ELF-1 (cell line): Measurements from ENCODE around the gene GAS2.
"Not testable (repeated sequence)": the region's sequence is repeated elsewhere in the genome, so short reads cannot be mapped to it uniquely, and the experiment has no call there.

Experiments
- DNase-seq: peaks from one replicate; pipeline ENCODE4 v3.0.0-alpha.2; 2016; ENCODE audit warnings: low read depth, low spot score

GAS2 gene

DNA sequence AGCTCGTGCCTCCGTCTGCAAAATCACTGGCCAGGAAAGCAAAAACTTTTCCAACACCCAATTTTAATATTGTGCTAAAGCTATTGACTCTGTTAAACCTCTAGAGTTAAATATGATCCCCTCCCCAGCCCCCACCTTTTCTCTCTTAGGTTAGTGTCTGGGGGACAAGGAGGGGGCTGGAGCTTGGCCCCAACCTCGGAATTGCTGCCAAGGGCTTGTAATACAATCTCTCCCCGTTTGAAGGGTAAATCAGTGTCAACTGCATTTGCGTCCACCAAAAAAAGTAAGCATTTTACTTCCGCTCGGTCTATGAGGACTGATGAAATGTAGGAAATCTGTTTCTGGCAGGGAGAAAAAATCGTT, at the start of gene GAS2:
GAS2 (plus strand) TSS at position 287 of the 363 bp plus-strand sequence. CDS start 8,259 bp downstream, outside the sequence.
- no peak for DNase-seq

DNA sequence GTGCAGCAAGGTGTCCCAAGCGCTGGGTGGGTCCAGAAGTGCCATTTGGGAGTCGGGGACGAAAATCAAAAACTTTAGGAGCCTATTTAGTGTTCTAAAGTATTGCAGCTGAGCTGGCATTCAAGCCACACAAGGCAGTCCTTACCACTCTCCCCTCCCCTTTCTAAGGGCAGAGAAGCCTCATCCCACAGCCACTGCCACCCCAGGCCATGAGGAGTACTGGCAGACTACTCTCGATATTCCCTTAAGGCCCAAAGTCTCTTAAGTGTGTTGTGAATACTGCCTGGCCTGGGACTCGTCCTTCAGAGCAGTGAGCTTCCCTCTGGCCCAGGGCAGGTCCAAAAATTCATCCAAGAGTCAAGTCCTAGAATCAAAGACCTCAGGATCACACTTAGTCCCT, 48.5 kb upstream of the GAS2 start:
- no peak for DNase-seq

GRCh38 chr11:22624742-22625447, 41.5 kb upstream of the GAS2 start:
- DNase-seq = peak; percentile 90

- peak; percentile 97 for DNase-seq
Measured at GRCh38 chr11:22625448-22626287, 40.7 kb upstream of the GAS2 start, which contains the start of gene FANCF. TSS of gene FANCF (minus strand) at chr11:22625823. CDS start at chr11:22625810, 13 bp downstream.

DNA sequence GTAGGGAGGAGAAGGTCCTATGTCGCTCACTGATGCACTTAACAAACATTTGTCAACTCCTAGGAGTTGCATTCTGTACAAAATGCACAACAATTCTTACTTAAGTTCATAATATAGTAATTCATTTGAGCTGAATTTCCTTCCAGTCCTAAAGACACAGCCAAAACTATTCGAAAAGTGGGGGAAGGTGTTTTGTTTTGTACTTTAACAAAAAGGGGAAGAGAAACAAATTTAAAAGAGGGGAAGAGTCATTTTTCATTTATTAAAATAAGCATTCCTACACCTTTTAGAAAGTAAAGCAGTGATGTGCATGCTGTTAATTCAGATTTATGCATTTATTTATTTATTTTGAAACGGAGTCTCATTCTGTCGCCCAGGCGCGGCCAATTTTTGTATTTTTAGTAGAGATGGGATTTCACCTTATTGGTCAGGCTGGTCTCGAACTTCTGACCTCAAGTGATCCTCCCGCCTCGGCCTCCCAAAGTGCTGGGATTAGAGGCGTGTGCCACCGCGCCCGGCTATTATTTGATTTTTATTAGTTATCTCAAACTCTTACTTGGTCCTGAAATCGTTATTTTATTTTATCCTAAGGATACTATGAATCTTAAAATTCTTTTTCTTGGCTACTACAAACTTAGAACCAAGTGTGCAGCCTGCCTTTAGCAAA, 39.7 kb upstream of the GAS2 start:
- DNase-seq = no peak

GRCh38 chr11:22627421-22627820, 39.0 kb upstream of the GAS2 start:
- DNase-seq = no peak

DNA sequence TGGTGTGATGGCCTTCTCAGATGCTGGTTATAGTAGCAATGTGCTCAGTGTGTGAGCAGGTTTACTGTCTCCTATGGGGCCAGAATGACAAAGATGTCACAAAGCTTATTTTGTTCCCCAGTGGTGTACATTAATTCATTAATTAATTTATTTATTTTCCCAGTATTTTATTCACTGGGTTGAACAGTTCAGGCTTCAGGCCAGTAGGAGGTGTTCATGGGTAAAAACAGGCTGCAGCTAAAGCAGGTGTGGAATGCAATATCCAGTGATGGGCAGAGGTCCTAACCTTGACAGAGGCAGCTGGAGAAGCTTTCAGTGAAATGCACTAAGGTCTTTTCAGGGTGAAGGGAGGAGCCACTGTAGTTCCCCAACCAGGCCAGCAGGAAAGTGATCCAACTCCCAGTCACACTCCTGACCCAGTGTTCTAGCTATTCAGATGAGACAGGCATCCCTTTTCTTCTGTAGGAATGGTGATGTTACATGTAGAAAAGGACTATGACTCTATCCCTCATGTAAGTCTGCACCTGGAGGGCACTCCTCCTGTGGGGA, 33.0 kb upstream of the GAS2 start:
- no peak for DNase-seq

DNA sequence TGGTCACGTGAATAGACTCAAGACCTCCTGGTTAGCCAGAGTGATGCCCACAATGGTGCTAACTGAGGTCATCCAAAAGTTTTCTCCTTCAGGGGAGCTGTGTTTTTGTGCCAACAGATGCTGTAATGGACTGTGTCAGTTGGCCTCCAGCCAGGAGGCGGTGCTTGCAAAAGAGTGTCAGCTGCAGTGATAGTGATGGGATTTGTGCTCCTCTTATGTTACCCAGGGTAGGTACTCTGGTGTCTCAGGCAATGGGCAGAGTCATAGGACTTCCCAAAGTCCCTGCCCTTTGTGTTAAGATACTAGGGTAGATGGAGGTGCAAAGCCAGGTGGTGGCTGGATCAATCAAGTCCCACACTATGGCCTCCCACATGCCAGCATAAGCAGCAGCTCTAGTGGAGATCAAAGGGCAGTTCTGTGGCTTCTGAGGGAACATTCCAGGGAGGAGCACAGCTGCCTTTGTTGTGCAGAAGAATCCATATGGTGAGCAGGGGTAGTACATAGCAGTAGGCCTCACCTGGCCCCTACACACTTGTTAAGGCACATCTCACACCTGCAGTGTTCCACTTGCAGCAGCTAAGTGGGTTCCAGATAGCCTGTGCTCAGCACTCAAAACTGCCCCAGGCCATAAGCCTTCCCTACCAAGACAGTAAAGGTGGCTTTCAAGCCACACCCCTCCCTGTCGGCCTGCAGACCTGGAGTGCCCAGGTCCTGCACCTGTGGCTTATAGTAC, 31.3 kb upstream of the GAS2 start:
- peak; percentile 74 for DNase-seq

DNA sequence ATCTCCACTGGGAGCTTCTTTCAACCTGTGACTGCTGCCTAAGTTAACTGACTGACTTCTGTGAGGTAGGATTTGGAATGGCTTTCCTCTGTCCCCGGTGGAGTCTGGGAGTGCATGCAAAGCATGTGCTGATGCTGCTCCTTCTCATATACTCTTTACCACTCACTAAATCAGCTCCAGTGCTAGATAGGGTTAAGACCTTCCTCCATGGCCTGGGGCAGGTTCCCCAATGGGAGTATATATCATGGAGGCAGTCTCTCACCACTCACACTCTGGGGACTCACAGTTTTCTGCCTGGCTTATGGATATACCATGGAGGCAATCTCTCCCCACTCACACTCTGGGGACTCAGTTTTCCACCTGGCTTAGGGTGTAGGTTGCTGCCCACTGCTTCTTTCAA, 30.7 kb upstream of the GAS2 start:
- no peak for DNase-seq

DNA sequence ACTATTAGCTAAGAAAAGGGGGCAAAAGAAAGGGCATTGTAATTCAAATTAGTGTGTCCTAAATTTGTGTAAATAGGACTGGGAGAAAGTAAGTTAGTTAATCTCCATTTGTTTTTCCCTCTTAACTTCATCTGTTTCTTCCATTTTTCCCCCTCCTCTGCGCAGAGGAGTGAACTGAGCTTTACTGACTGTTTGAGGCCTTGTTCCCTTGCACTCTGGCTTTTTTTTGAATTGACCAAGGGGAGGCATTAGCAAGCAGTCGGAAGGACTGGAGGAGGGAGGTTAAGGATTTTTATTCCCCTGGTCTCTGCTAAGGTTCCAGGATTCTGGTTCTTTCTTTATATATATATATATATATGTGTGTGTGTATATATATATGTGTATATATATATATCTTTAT, 25.5 kb upstream of the GAS2 start:
- peak; percentile 23 for DNase-seq

DNA sequence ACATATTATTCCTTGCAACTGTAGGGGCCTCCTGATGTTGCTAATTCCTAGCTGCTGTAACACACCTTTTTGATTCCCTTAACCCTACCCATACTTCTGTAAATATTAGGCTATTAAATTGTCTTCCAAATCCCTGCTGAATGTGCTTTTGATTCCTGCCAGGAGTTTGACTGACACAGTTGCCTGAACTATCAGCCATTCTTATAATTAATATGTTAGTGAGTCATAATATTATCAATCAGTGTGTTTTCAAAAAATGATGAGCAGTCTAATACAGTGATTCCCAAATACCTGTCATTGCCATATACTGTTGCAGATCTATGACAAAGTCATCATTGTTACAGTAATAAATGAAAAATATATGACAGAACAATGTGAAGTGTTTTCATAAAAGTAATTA, 24.9 kb upstream of the GAS2 start:
- no peak for DNase-seq

DNA sequence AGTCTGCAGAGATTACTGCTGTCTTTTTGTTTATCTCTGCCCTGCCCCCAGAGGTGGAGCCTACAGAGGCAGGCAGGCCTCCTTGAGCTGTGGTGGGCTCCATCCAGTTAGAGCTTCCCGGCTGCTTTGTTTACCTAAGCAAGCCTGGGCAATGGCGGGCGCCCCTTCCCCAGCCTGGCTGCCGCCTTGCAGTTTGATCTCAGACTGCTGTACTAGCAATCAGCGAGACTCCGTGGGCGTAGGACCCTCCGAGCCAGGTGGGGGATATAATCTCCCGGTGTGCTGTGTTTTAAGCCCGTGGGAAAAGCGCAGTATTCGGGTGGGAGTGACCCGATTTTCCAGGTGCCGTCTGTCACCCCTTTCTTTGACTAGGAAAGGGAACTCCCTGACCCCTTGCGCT, 14.1 kb upstream of the GAS2 start:
- DNase-seq = not testable (repeated sequence)

- DNase-seq = no peak
Measured at GRCh38 chr11:22656130-22656529, 10.3 kb upstream of the GAS2 start.

DNA sequence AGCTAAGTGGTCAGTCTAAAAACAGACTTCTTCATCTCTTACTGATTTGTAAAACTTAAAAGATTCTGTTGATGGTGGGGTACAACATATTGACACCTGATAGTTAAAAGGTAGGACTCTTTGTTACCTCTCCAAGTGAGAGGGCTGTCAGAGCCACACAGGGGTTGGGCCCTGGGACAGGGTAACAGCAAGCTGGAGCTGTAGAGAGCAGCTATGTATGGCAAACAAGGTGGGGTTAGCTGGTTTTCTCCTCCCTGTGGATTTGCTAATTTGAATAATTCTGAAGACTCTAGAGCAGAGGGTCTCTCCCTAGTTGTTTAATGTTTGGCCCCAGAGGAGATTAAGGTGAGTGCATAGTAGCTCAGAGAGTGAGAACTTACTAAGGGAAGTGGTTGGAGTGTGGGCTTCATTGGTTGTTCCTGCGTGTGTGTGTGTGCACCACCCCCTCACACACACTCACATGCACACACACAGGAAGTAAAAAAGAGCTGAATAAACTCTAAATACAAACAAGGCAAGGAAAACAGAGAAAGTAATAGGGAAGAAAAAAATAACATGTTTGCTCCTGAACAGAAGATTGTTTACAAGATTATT, 9.2 kb upstream of the GAS2 start:
- DNase-seq = no peak

DNA sequence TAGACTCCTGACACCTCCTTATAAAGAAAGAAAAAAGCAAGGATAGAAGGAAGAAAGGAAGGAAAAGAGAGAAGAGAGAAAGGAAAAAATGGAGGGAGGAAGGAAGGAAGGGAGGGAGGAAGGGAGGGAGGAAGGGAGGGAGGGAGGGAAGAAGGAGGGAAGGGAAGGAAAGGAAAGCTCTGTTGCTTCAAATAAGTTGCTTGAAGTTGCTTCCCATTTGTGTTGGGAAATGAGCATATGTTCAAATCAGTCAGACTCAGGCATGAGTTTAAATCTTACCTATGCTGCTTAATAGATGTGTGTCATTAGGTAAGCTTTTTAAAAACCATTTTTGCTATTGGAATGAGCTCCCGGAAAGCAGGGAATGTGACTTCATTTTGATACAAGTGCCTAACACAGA, 6.6 kb upstream of the GAS2 start:
- DNase-seq = no peak

DNA sequence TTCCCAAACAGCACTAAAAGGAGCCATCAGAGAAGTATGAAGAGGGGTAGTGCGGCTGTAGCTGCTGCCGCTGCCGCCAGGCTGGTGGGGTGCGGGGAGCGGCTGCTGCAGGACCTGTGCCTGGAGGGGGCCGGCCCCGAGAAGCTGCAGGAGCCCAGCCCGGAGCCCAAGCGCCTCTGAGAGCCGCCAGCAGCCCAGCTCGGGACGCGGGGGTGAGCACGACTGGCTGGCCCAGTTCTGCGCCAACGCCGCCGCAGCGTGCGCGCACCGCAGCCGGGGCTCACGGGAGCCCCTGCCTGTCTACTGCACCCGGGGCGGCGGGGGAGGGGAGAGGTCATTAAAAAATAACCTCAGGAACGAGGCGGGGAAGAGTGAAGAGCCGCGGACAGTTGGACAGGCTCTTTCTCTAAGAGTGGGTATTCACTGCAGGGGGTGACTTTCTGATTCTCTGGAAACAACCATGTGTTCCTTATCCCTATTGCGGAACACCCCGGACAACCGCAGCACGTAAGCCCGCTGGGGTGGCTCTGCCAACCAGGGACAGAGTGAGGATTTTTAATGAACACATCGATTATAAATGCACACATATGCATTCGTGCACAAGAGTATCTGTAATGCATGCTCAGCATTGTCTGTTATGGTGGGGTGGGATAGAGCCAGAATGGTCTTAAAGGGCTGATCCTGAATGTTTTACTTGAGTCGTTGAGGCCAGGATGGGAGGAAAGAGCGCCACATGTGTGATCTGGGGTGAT, 453 bp downstream of the GAS2 start:
- DNase-seq = peak; percentile 75

DNA sequence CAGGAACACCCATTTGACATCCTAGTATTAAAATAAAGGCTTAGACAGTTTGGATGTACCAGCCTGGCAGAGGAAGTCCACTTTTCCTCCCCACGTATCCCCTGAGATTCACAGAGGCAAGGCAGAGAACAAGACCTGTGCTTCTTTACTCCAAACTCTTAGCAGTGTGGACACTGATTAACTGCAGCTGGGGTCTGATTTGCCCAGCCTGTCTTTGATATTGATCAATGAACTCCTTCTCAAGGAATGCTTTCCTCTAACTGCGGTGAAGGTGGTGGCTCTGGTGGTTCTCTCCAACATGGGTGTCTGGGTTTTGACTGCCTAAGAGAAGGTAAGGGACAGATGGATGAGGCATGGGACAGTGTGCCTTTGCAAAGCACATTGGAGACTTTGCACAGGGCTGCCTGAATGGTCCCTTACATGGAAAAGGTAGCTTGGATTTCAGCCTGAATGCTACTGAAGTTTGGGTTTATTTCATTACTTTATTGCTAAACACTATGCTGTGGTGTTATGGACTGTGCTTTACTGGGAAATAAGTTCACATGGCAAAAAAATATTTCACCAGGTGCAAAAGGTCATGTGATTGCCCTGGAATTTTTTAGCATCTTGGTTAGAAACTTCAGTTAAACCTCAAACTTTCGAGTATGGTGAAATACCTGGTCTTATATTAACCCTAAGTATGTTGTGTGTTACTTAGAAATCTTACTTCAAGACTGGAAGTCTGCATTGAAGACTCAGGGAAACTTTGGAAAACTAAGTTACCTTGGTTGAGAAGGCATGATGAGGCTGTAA, 1.8 kb downstream of the GAS2 start:
- no peak for DNase-seq

GRCh38 chr11:22669368-22669767, 3.0 kb downstream of the GAS2 start:
- no peak for DNase-seq

GRCh38 chr11:22670830-22671229, 4.4 kb downstream of the GAS2 start:
- DNase-seq = no peak

- DNase-seq = no peak
Measured at GRCh38 chr11:22671751-22672150, 5.3 kb downstream of the GAS2 start.
